HepG2 (cell line): ENCODE results near the gene COMMD9. TPM values are rescaled to one million over a fixed set of nuclear protein-coding genes. Genes with fewer than 3 reads are reported as not detected.

Source experiments
- ATAC-seq: fragments of 200-7000 bp; cut with Tn5 transposase; 3 replicates; pipeline ENCODE4 v1.9.1; 2020; ENCODE audit warnings: mild to moderate bottlenecking, moderate library complexity
- BruUV-seq: library from RNA; stranded (reverse); fragments of 400-500 nt; replicated peaks from 2 replicates; lab custom pipeline; 2021; lab: Mats Ljungman, UMichigan
- CTCF ChIA-PET: fragments of 300-600 bp; formaldehyde crosslinking; extraction: SDS; loops from one replicate; lab custom pipeline; 2021; ENCODE audit warnings: low total read pairs, inconsistent platforms, low intra/inter-chr PET ratio; lab: Yijun Ruan, JAX
- POLR2A ChIA-PET: fragments of 350-600 bp; sonication (Branson Sonifier 250); formaldehyde crosslinking; loops from one replicate; lab custom pipeline; 2020; ENCODE audit warnings: antibody characterized with exemption, inconsistent platforms; lab: Yijun Ruan, JAX
- DNase-seq: peaks from one replicate; pipeline ENCODE4 v3.0.0-alpha.2; 2015; ENCODE audit warnings: low spot score
- FAIRE-seq: peaks from 3 replicates; lab custom pipeline; 2011; peaks lifted over from hg19 to GRCh38; lab: Jason Lieb, UNC
- H2AFZ ChIP-seq: one replicate; pipeline ENCODE4 v1.6.1; 2011; ENCODE audit warnings: low read length, inconsistent platforms
- H3K27ac ChIP-seq: fragments of 300-600 bp; 3 replicates; pipeline ENCODE4 v1.8.0; 2011; ENCODE audit warnings: mixed run types, mild to moderate bottlenecking, mixed read lengths, low read length, inconsistent platforms; ENCODE audit not compliant: insufficient read depth; ENCODE audit errors: extremely low read length
- H3K27me3 ChIP-seq, 2 experiments: fragments of 200-600 bp in 1 of 2; 2 replicates in 1 of 2; 3 replicates in 1 of 2; pipeline versions ENCODE4 v1.6.0 to v1.8.0; 2011; ENCODE audit warnings: low read length in 2 of 2, mild to moderate bottlenecking in 2 of 2, moderate library complexity in 2 of 2, inconsistent platforms in 1 of 2; ENCODE audit not compliant: insufficient read depth in 2 of 2, control insufficient read depth in 1 of 2
- H3K36me3 ChIP-seq, 2 experiments: fragments of 200-600 bp in 1 of 2; replicated peaks in 1 of 2; 2 replicates in 1 of 2; 3 replicates in 1 of 2; pipeline versions ENCODE4 v1.5.1 to v1.8.0; 2011; ENCODE audit warnings: low read length in 2 of 2, inconsistent platforms in 1 of 2; ENCODE audit not compliant: insufficient read depth in 2 of 2, control insufficient read depth in 1 of 2
- H3K4me1 ChIP-seq: 2 replicates; pipeline ENCODE4 v1.5.1; 2012; ENCODE audit warnings: low read length, inconsistent platforms; ENCODE audit not compliant: insufficient read depth
- H3K4me2 ChIP-seq: 2 replicates; pipeline ENCODE4 v1.6.0; 2011; ENCODE audit warnings: low read depth, low read length, inconsistent platforms
- H3K4me3 ChIP-seq, 3 experiments: fragments of 200-600 bp in 1 of 3; sonication (generic), shearing (Covaris generic) in 1 of 3; replicated peaks in 1 of 3; 2 replicates each; pipeline ENCODE4 v1.5.1; 2011 to 2016; ENCODE audit warnings: low read length in 3 of 3, inconsistent platforms in 2 of 3, low read depth in 2 of 3, mild to moderate bottlenecking in 2 of 3, control low read depth in 1 of 3, mixed read lengths in 1 of 3; ENCODE audit not compliant: insufficient read depth in 1 of 3
- H3K79me2 ChIP-seq: one replicate; pipeline ENCODE4 v1.6.1; 2011; ENCODE audit warnings: low read length, inconsistent platforms; ENCODE audit not compliant: insufficient read depth
- H3K9ac ChIP-seq: 2 replicates; pipeline ENCODE4 v1.6.0; 2011; ENCODE audit warnings: mild to moderate bottlenecking, low read depth, low read length, inconsistent platforms; ENCODE audit not compliant: insufficient read depth
- H3K9me3 ChIP-seq: 2 replicates; pipeline ENCODE4 v1.5.1; 2012; ENCODE audit warnings: mild to moderate bottlenecking, low read length
- H4K20me1 ChIP-seq: 2 replicates; pipeline ENCODE4 v1.6.0; 2011; ENCODE audit warnings: inconsistent platforms, mild to moderate bottlenecking, low read length, moderate library complexity; ENCODE audit not compliant: insufficient read depth
- MLLT10 ChIP-seq: sonication (generic); formaldehyde crosslinking; IDR thresholded peaks from 2 replicates; pipeline ENCODE4 v1.4.0; 2020; ENCODE audit warnings: missing genetic modification reagents
- RORA ChIP-seq: sonication (generic); formaldehyde crosslinking; IDR thresholded peaks from 2 replicates; pipeline ENCODE4 v1.5.0; 2020; ENCODE audit warnings: mild to moderate bottlenecking, missing genetic modification reagents, moderate library complexity
- THAP7 ChIP-seq: sonication (generic); formaldehyde crosslinking; IDR thresholded peaks from 2 replicates; pipeline ENCODE4 v1.8.1; 2023; ENCODE audit warnings: mild to moderate bottlenecking, missing genetic modification reagents
- ZBED4 ChIP-seq: sonication (generic); formaldehyde crosslinking; IDR thresholded peaks from 2 replicates; pipeline ENCODE4 v1.4.0; 2020; ENCODE audit warnings: missing genetic modification reagents, borderline replicate concordance
- ZNF703 ChIP-seq: sonication (generic); formaldehyde crosslinking; IDR thresholded peaks from 2 replicates; pipeline ENCODE4 v1.5.1; 2020; ENCODE audit warnings: missing genetic modification reagents, mild to moderate bottlenecking, moderate library complexity, borderline replicate concordance
- ZNF747 ChIP-seq: sonication (generic); formaldehyde crosslinking; IDR thresholded peaks from 2 replicates; pipeline ENCODE4 v1.8.1; 2023; ENCODE audit warnings: missing genetic modification reagents, mild to moderate bottlenecking, borderline replicate concordance
- WGBS: methylation state at CpG from one replicate; pipeline ENCODE4 v1.1.6; 2017; ENCODE audit warnings: low lambda C conversion rate; 5-methylcytosine and 5-hydroxymethylcytosine counted together
- in situ Hi-C: cut with HindIII; loops from 2 replicates; pipeline ENCODE4 v1.10.0; 2017; ENCODE audit warnings: low pct_unique_long_range_greater_than_20kb; ENCODE audit not compliant: extremely low pct_ligation_motif_present
- intact Hi-C: fragments of 100-400 bp; cut with micrococcal nuclease; formaldehyde crosslinking; loops from one replicate; pipeline ENCODE4 v1.10.0; 2022; ENCODE audit not compliant: unreplicated experiment
- polyA plus RNA-seq, 8 experiments: library from polyadenylated mRNA; depleted of rRNA in 3 of 8; stranded (reverse) in 7 of 8; unstranded in 1 of 8; fragments of >200 nt; fragmentation: Illumina TruSeq in 4 of 8; extraction: Trizol in 4 of 8; gene quantifications; 2 replicates each; pipeline versions ENCODE4 v1.2.1 to v1.2.3, GENCODE V29; 2011 to 2016; ENCODE audit warnings: low read depth in 4 of 8, missing spikeins in 1 of 8, mixed read lengths in 1 of 8; ENCODE audit not compliant: insufficient read depth in 1 of 8
- total RNA-seq, 5 experiments: library from RNA; depleted of rRNA; stranded (reverse); fragments of >200 nt; fragmentation: Illumina TruSeq; extraction: Trizol; gene quantifications; 2 replicates each; pipeline ENCODE4 v1.2.3, GENCODE V29; 2016; ENCODE audit warnings: low read depth in 1 of 5

COMMD9 gene
- total and polyA plus RNA-seq, 2 of the 13 experiments (the other 11 are each of a cell fraction or from before 2014, with no cell fraction given), result 47.3 to 76.7 TPM

GRCh38 chr11:36254713-36255112, 34.5 kb downstream of the COMMD9 start:
- H4K20me1 ChIP-seq, result no peaks in the 10 kb centered on the region
- no peak overlapping the region for H2AFZ ChIP-seq
- no peaks in the 10 kb centered on the region for H3K36me3 ChIP-seq
- no peaks in the 10 kb centered on the region for H3K4me1 ChIP-seq
- no peaks in the 10 kb centered on the region for H3K79me2 ChIP-seq
- WGBS, result 0% methylated on average over 1 of the region's 1 CpG
- TF ChIP-seq ZNF747 (CRISPR knock-in tag) (no peak), ZBED4 (CRISPR knock-in tag) (no peak), THAP7 (CRISPR knock-in tag) (no peak), ZNF703 (CRISPR knock-in tag) (no peak), MLLT10 (no peak), RORA (no peak)
- POLR2A ChIA-PET, result no interaction called here
- no peak overlapping the region for H3K4me3 ChIP-seq
- in situ Hi-C loops (loop anchor here (25.0 kb wide), 1 partner anchor 767 kb away; no protein-coding TSS in a partner anchor), intact Hi-C loops (loop anchor here (5.0 kb wide), 1 partner anchor 432 kb away; no protein-coding TSS in a partner anchor)
- H3K4me2 ChIP-seq, result no peak overlapping the region
- no peak overlapping the region for H3K27ac ChIP-seq
- no peaks in the 10 kb centered on the region for H3K9me3 ChIP-seq
- CTCF ChIA-PET, result no interaction called here
- no TSS peak for BruUV-seq
- peaks cover 3 to 15% of the 10 kb centered on the region in 2 experiments; a peak in 4 of 5 replicates for H3K27me3 ChIP-seq
- FAIRE-seq (no peak), DNase-seq (no peak), ATAC-seq (no peak)
- H3K9ac ChIP-seq, result no peak overlapping the region
